ENCODE data around the gene SLC28A3. TPM values are rescaled to one million over a fixed set of nuclear protein-coding genes. Genes with fewer than 3 reads are reported as not detected.

Gene SLC28A3
- total RNA-seq, 4 donors from 2014 or later = 0.04 to 0.49 TPM; not detected in 2

- ATAC-seq = peak; percentile 53
- H3K9me3 ChIP-seq = peaks cover 0 to 14% (median 0%) of the 10 kb centered on the region in 3 donors
- H3K4me1 ChIP-seq = no peaks in the 10 kb centered on the region
- H3K4me3 ChIP-seq = no peak overlapping the region
- no peaks in the 10 kb centered on the region for H3K27me3 ChIP-seq
- no peaks in the 10 kb centered on the region for H3K36me3 ChIP-seq
- TF ChIP-seq POLR2AphosphoS5 (IDR thresholded peaks at IDR 0.05) (no peak), POLR2A (IDR thresholded peaks at IDR 0.05) (no peak), CTCF (IDR thresholded peaks at IDR 0.05) (no peak), EP300 (IDR thresholded peaks at IDR 0.05) (no peak)
- WGBS, 2 donors (ENCODE audit: low coverage in 1 of 2) = 43 to 69% methylated on average over 1 to 2 of the region's 2 CpGs
- no peak overlapping the region for H3K27ac ChIP-seq
Observed at GRCh38 chr9:84323858-84324257, 16.7 kb downstream of the SLC28A3 start.

- ATAC-seq = no peak
- Histone ChIP-seq H3K9me3 (peaks cover 0 to 6% (median 0%) of the 10 kb centered on the region in 3 donors), H3K4me3 (no peak overlapping the region), H3K36me3 (no peaks in the 10 kb centered on the region), H3K27ac (no peak overlapping the region), H3K27me3 (no peaks in the 10 kb centered on the region), H3K4me1 (no peaks in the 10 kb centered on the region)
- WGBS, 2 donors (ENCODE audit: low coverage in 1 of 2) = 100% methylated on average over 1 of the region's 1 CpG
- no peak for TF ChIP-seq POLR2AphosphoS5 (IDR thresholded peaks at IDR 0.05)
- no peak for TF ChIP-seq CTCF (IDR thresholded peaks at IDR 0.05)
- no peak for TF ChIP-seq POLR2A (IDR thresholded peaks at IDR 0.05)
- no peak for TF ChIP-seq EP300 (IDR thresholded peaks at IDR 0.05)
Observed at GRCh38 chr9:84322828-84323227, 17.7 kb downstream of the SLC28A3 start.

- no peak for TF ChIP-seq CTCF (IDR thresholded peaks at IDR 0.05)
- no peaks in the 10 kb centered on the region for H3K9me3 ChIP-seq
- H3K36me3 ChIP-seq = no peaks in the 10 kb centered on the region
- ATAC-seq = no peak
- no peak overlapping the region for H3K4me3 ChIP-seq
- 89% methylated on average over 1 of the region's 1 CpG; no CpG with 5 or more reads in 1 of the 2 donors for WGBS, 2 donors (ENCODE audit: low coverage in 1 of 2)
- no peak overlapping the region for H3K27ac ChIP-seq
- H3K4me1 ChIP-seq = peaks cover 0 to under 1% (median 0%) of the 10 kb centered on the region in 3 donors
- no peaks in the 10 kb centered on the region for H3K27me3 ChIP-seq
Observed at GRCh38 chr9:84320231-84320630, 20.3 kb downstream of the SLC28A3 start.

GRCh38 chr9:84319632-84320031 is 20.9 kb downstream of the SLC28A3 start:
- no peak for ATAC-seq

More at GRCh38 chr9:84319632-84320031, 20.9 kb downstream of the SLC28A3 start:
- 83 to 84% methylated on average over 4 of the region's 4 CpGs for WGBS, 2 donors (ENCODE audit: low coverage in 1 of 2)
- Histone ChIP-seq H3K36me3 (no peaks in the 10 kb centered on the region), H3K27me3 (no peaks in the 10 kb centered on the region), H3K4me3 (no peak overlapping the region), H3K9me3 (no peaks in the 10 kb centered on the region), H3K4me1 (peaks cover 0 to 4% (median 0%) of the 10 kb centered on the region in 3 donors), H3K27ac (no peak overlapping the region)
- no peak for TF ChIP-seq CTCF (IDR thresholded peaks at IDR 0.05)
- no peak for TF ChIP-seq POLR2A (IDR thresholded peaks at IDR 0.05)
- no peak for TF ChIP-seq POLR2AphosphoS5 (IDR thresholded peaks at IDR 0.05)
- no peak for TF ChIP-seq EP300 (IDR thresholded peaks at IDR 0.05)

Data from gastroesophageal sphincter (tissue), 4 donors.